NK-92 treated with Interleukin-12 subunit alpha and Interleukin-12 subunit beta, amount 100 ng/mL, for 24 hours (cell line): Measurements from ENCODE around the gene NCKAP5L.
"Not testable (repeated sequence)": the region's sequence is repeated elsewhere in the genome, so short reads cannot be mapped to it uniquely, and the experiment has no call there.

ENCODE experiments used
- DNase-seq: peaks from one replicate; lab custom pipeline; 2025; lab: John Stamatoyannopoulos, UW

Gene NCKAP5L

GRCh38 chr12:49779581-49779980 lies 48.6 kb downstream of the NCKAP5L start:
- no peak for DNase-seq

GRCh38 chr12:49777800-49778748 lies 50.1 kb downstream of the NCKAP5L start:
- peak; percentile 36 for DNase-seq

- no peak for DNase-seq
Observed at GRCh38 chr12:49777341-49777740, 50.9 kb downstream of the NCKAP5L start.

GRCh38 chr12:49776858-49777257 lies 51.4 kb downstream of the NCKAP5L start:
- DNase-seq = no peak

- DNase-seq = peak; percentile 49
Observed at GRCh38 chr12:49776413-49776812, 51.8 kb downstream of the NCKAP5L start.

- DNase-seq = not testable (repeated sequence)
Observed at GRCh38 chr12:49773102-49773501, 55.1 kb downstream of the NCKAP5L start.

GRCh38 chr12:49767333-49767732 lies 60.9 kb downstream of the NCKAP5L start:
- DNase-seq = no peak

- no peak for DNase-seq
Observed at GRCh38 chr12:49766115-49766455, 62.1 kb downstream of the NCKAP5L start.

GRCh38 chr12:49764126-49764525 lies 64.1 kb downstream of the NCKAP5L start:
- no peak for DNase-seq

GRCh38 chr12:49763006-49763591 lies 65.1 kb downstream of the NCKAP5L start:
- peak; percentile 5 for DNase-seq

GRCh38 chr12:49762468-49762847 lies 65.8 kb downstream of the NCKAP5L start:
- DNase-seq = no peak

GRCh38 chr12:49761677-49762467 lies 66.3 kb downstream of the NCKAP5L start:
- DNase-seq = no peak

- no peak for DNase-seq
Observed at GRCh38 chr12:49750996-49751393, 77.2 kb downstream of the NCKAP5L start.

GRCh38 chr12:49750027-49750995 lies 77.9 kb downstream of the NCKAP5L start:
- peak; percentile 43 for DNase-seq

- no peak for DNase-seq
Observed at GRCh38 chr12:49748800-49749199, 79.4 kb downstream of the NCKAP5L start.

GRCh38 chr12:49748306-49748705 lies 79.9 kb downstream of the NCKAP5L start:
- no peak for DNase-seq

GRCh38 chr12:49744363-49744885 lies 83.8 kb downstream of the NCKAP5L start:
- no peak for DNase-seq

GRCh38 chr12:49741882-49742620 lies 86.2 kb downstream of the NCKAP5L start:
- DNase-seq = peak; percentile 88
